ENCODE measurements around the gene RAMAC.
A peak's percentile ranks its signal among the peaks of the same experiment; 100 is the strongest.

RAMAC gene

GRCh38 chr15:82950295-82950694, 35.7 kb upstream of the RAMAC start:
- Histone ChIP-seq H3K36me3 (ENCODE audit: control insufficient read depth, insufficient read depth, low read length) (no peaks in the 10 kb centered on the region), H3K9me3 (ENCODE audit: control insufficient read depth, low read length) (no peaks in the 10 kb centered on the region), H2AFZ (no peak overlapping the region), H3K4me3 (ENCODE audit: low read depth, low read length) (no peak overlapping the region), H3K4me1 (peaks cover 4% of the 10 kb centered on the region), H3K79me2 (peaks cover 3% of the 10 kb centered on the region), H3K27ac (no peak overlapping the region), H3K9ac (no peak overlapping the region), H3K4me2 (ENCODE audit: low read length) (no peak overlapping the region), H3K27me3 (ENCODE audit: control insufficient read depth, insufficient read depth, low read length) (no peaks in the 10 kb centered on the region)
- no peak for TF ChIP-seq CTCF (IDR thresholded peaks at IDR 0.05)

GRCh38 chr15:82950746-82951370, 35.2 kb upstream of the RAMAC start:
- Histone ChIP-seq H3K27ac (peak overlapping the region; percentile 53), H3K4me2 (ENCODE audit: low read length) (no peak overlapping the region), H3K36me3 (ENCODE audit: control insufficient read depth, insufficient read depth, low read length) (no peaks in the 10 kb centered on the region), H2AFZ (peak overlapping the region; percentile 48), H3K9me3 (ENCODE audit: control insufficient read depth, low read length) (no peaks in the 10 kb centered on the region), H3K27me3 (ENCODE audit: control insufficient read depth, insufficient read depth, low read length) (no peaks in the 10 kb centered on the region), H3K9ac (no peak overlapping the region), H3K79me2 (peaks cover 3% of the 10 kb centered on the region), H3K4me1 (peaks cover 4% of the 10 kb centered on the region), H3K4me3 (ENCODE audit: low read depth, low read length) (no peak overlapping the region)
- no peak for TF ChIP-seq CTCF (IDR thresholded peaks at IDR 0.05)

- Histone ChIP-seq H3K9ac (no peak overlapping the region), H3K27ac (peak overlapping the region; percentile 53), H3K27me3 (ENCODE audit: control insufficient read depth, insufficient read depth, low read length) (no peaks in the 10 kb centered on the region), H2AFZ (peak overlapping the region; percentile 73), H3K79me2 (peaks cover 3% of the 10 kb centered on the region), H3K4me1 (peaks cover 4% of the 10 kb centered on the region), H3K36me3 (ENCODE audit: control insufficient read depth, insufficient read depth, low read length) (no peaks in the 10 kb centered on the region), H3K9me3 (ENCODE audit: control insufficient read depth, low read length) (no peaks in the 10 kb centered on the region), H3K4me2 (ENCODE audit: low read length) (peak overlapping the region; percentile 31), H3K4me3 (ENCODE audit: low read depth, low read length) (no peak overlapping the region)
- TF ChIP-seq CTCF (IDR thresholded peaks at IDR 0.05), result no peak
Observed at GRCh38 chr15:82951472-82952157, 34.4 kb upstream of the RAMAC start.

- Histone ChIP-seq H3K9ac (no peak within 1 kb of the TSS), H3K36me3 (ENCODE audit: control insufficient read depth, insufficient read depth, low read length) (no peaks in the 10 kb centered on the region), H3K79me2 (peaks cover 3% of the 10 kb centered on the region), H3K4me3 (ENCODE audit: low read depth, low read length) (peak within 1 kb of the TSS; percentile 34), H3K4me1 (peaks cover 4% of the 10 kb centered on the region), H2AFZ (peak within 1 kb of the TSS; percentile 73), H3K9me3 (ENCODE audit: control insufficient read depth, low read length) (no peaks in the 10 kb centered on the region), H3K4me2 (ENCODE audit: low read length) (peak within 1 kb of the TSS; percentile 63), H3K27me3 (ENCODE audit: control insufficient read depth, insufficient read depth, low read length) (no peaks in the 10 kb centered on the region), H3K27ac (peak within 1 kb of the TSS; percentile 53)
- TF ChIP-seq CTCF (IDR thresholded peaks at IDR 0.05), result no peak
Observed at GRCh38 chr15:82952158-82953081, 33.6 kb upstream of the RAMAC start, which contains the start of gene HOMER2. TSS of gene HOMER2 (minus strand) at chr15:82952720. CDS start at chr15:82952535, 185 bp downstream.
